GM23338 (cell line): ENCODE measurements around the gene RASL11A. TPM values are rescaled to one million over a fixed set of nuclear protein-coding genes. Genes with fewer than 3 reads are reported as not detected.
"Not testable (repeated sequence)": the region's sequence is repeated elsewhere in the genome, so short reads cannot be mapped to it uniquely, and the experiment has no call there.

ENCODE experiments used
- ATAC-seq: fragments of 200-7000 bp; cut with Tn5 transposase; 3 replicates; pipeline ENCODE4 v1.9.1; 2020
- DNase-seq: peaks from one replicate; pipeline ENCODE4 v3.0.0-alpha.2; 2015; ENCODE audit warnings: low spot score
- H2AFZ ChIP-seq: fragments of 200-600 bp; sonication (generic); 2 replicates; pipeline ENCODE4 v1.8.0; 2016; ENCODE audit warnings: antibody characterized with exemption, mild to moderate bottlenecking, moderate library complexity
- H3F3A ChIP-seq: fragments of 200-600 bp; sonication (generic); replicated peaks from 2 replicates; pipeline ENCODE4 v1.8.0; 2017; ENCODE audit warnings: antibody characterized with exemption, mixed run types, low read depth
- H3K27ac ChIP-seq: fragments of 200-600 bp; sonication (generic); 2 replicates; pipeline ENCODE4 v1.6.1; 2016; ENCODE audit warnings: low read depth
- H3K27me3 ChIP-seq: fragments of 200-600 bp; sonication (generic); 2 replicates; pipeline ENCODE4 v1.8.0; 2016; ENCODE audit warnings: mild to moderate bottlenecking, mixed run types, moderate library complexity; ENCODE audit not compliant: insufficient read depth
- H3K36me3 ChIP-seq: fragments of 200-600 bp; sonication (generic); 2 replicates; pipeline ENCODE4 v1.8.0; 2016; ENCODE audit warnings: mild to moderate bottlenecking; ENCODE audit not compliant: insufficient read depth
- H3K4me1 ChIP-seq: fragments of 200-600 bp; sonication (generic); 2 replicates; pipeline ENCODE4 v1.8.0; 2016; ENCODE audit warnings: mild to moderate bottlenecking, moderate library complexity; ENCODE audit not compliant: insufficient read depth
- H3K4me2 ChIP-seq: fragments of 200-600 bp; sonication (generic); 2 replicates; pipeline ENCODE4 v1.7.1; 2017; ENCODE audit warnings: mixed run types
- H3K4me3 ChIP-seq: fragments of 200-600 bp; sonication (generic); 2 replicates; pipeline ENCODE4 v1.6.1; 2016; ENCODE audit warnings: mixed run types
- H3K79me2 ChIP-seq: fragments of 200-600 bp; sonication (generic); replicated peaks from 2 replicates; pipeline ENCODE4 v1.8.0; 2017; ENCODE audit warnings: mild to moderate bottlenecking; ENCODE audit not compliant: insufficient read depth
- H3K9me2 ChIP-seq: fragments of 200-600 bp; sonication (generic); 2 replicates; pipeline ENCODE4 v1.8.0; 2017; ENCODE audit not compliant: insufficient read depth
- H4K20me1 ChIP-seq: fragments of 200-600 bp; sonication (generic); replicated peaks from 2 replicates; pipeline ENCODE4 v1.8.0; 2017; ENCODE audit warnings: mild to moderate bottlenecking; ENCODE audit not compliant: insufficient read depth
- H3K27ac Mint-ChIP-seq: 2 replicates; pipeline ENCODE4 v1.8.0; 2020; ENCODE audit warnings: inconsistent platforms, mild to moderate bottlenecking, moderate library complexity, mixed read lengths
- H3K27me3 Mint-ChIP-seq: 3 replicates; pipeline ENCODE4 v1.8.0; 2022; ENCODE audit warnings: low read depth, mild to moderate bottlenecking, moderate library complexity, mixed read lengths, inconsistent platforms; ENCODE audit not compliant: insufficient read depth, poor library complexity
- H3K36me3 Mint-ChIP-seq: 3 replicates; pipeline ENCODE4 v1.8.0; 2021; ENCODE audit warnings: low read depth, mild to moderate bottlenecking, inconsistent platforms, moderate library complexity, mixed read lengths
- H3K4me1 Mint-ChIP-seq: 3 replicates; pipeline ENCODE4 v1.8.0; 2020; ENCODE audit warnings: mild to moderate bottlenecking, inconsistent platforms, mixed read lengths
- H3K4me3 Mint-ChIP-seq: 3 replicates; pipeline ENCODE4 v1.8.0; 2021; ENCODE audit warnings: moderate library complexity, mild to moderate bottlenecking, inconsistent platforms, mixed read lengths
- H3K9me3 Mint-ChIP-seq: 3 replicates; pipeline ENCODE4 v1.8.0; 2020; ENCODE audit warnings: moderate library complexity, mild to moderate bottlenecking, inconsistent platforms, mixed read lengths
- CREB1 ChIP-seq: fragments of 250-450 bp; sonication (Bioruptor Pico); IDR thresholded peaks from 2 replicates; pipeline ENCODE4 v1.5.0; 2020; ENCODE audit warnings: low read depth, mild to moderate bottlenecking, moderate library complexity
- CTCF ChIP-seq, 2 experiments: fragments of 200-600 bp in 1 of 2; sonication (generic) in 1 of 2; conservative IDR thresholded peaks; 2 replicates each; pipeline versions ENCODE4 v1.5.1 to v1.6.1; 2016 to 2017; ENCODE audit warnings: antibody characterized with exemption in 2 of 2, low read depth in 2 of 2, mild to moderate bottlenecking in 2 of 2, moderate library complexity in 1 of 2
- ETS1 ChIP-seq: IDR thresholded peaks from 2 replicates; pipeline ENCODE4 v1.6.1; 2016; ENCODE audit warnings: antibody characterized with exemption
- EZH2 ChIP-seq: fragments of 200-600 bp; sonication (generic); IDR thresholded peaks from one replicate; pipeline ENCODE4 v1.8.0; 2017; ENCODE audit warnings: antibody characterized with exemption, mild to moderate bottlenecking, low read depth; ENCODE audit not compliant: unreplicated experiment
- EZH2phosphoT487 ChIP-seq: fragments of 200-600 bp; sonication (generic); IDR thresholded peaks from one replicate; pipeline ENCODE4 v1.8.1; 2018; ENCODE audit warnings: antibody characterized with exemption; ENCODE audit not compliant: unreplicated experiment
- JUNB ChIP-seq: IDR thresholded peaks from one replicate; pipeline ENCODE4 v1.6.1; 2016; ENCODE audit warnings: antibody characterized with exemption; ENCODE audit not compliant: unreplicated experiment
- NANOG ChIP-seq: IDR thresholded peaks from 2 replicates; pipeline ENCODE4 v1.6.1; 2016; ENCODE audit warnings: antibody characterized with exemption, borderline replicate concordance
- POLR2AphosphoS5 ChIP-seq: IDR thresholded peaks from 2 replicates; pipeline ENCODE4 v1.6.1; 2016; ENCODE audit warnings: antibody characterized with exemption, low read depth
- REST ChIP-seq: IDR thresholded peaks from one replicate; pipeline ENCODE4 v1.6.1; 2018; ENCODE audit warnings: antibody characterized with exemption; ENCODE audit not compliant: unreplicated experiment
- STAT1 ChIP-seq: IDR thresholded peaks from one replicate; pipeline ENCODE4 v1.6.1; 2016; ENCODE audit warnings: antibody characterized with exemption; ENCODE audit not compliant: unreplicated experiment
- ZNF114 ChIP-seq: fragments of 250-450 bp; sonication (Bioruptor Pico); IDR thresholded peaks from 2 replicates; pipeline ENCODE4 v1.5.0; 2020; ENCODE audit warnings: mild to moderate bottlenecking, moderate library complexity
- ZNF331 ChIP-seq: fragments of 250-450 bp; sonication (Bioruptor Pico); IDR thresholded peaks from 2 replicates; pipeline ENCODE4 v1.5.0; 2020; ENCODE audit warnings: low read depth, mild to moderate bottlenecking, moderate library complexity
- polyA plus RNA-seq: library from polyadenylated mRNA; unstranded; fragments of >200 nt; fragmentation: Nextera tagmentation; extraction: Ambion mirVana; gene quantifications from 2 replicates; pipeline ENCODE4 v1.2.1, GENCODE V29; 2016
- total RNA-seq: library from RNA; depleted of rRNA; stranded (reverse); fragments of >200 nt; shearing (Covaris generic); gene quantifications from 2 replicates; pipeline ENCODE4 v1.2.3, GENCODE V29; 2014

The RASL11A gene
- total and polyA plus RNA-seq, 2 experiments from 2014 or later, result 1.9 to 3.3 TPM

DNA sequence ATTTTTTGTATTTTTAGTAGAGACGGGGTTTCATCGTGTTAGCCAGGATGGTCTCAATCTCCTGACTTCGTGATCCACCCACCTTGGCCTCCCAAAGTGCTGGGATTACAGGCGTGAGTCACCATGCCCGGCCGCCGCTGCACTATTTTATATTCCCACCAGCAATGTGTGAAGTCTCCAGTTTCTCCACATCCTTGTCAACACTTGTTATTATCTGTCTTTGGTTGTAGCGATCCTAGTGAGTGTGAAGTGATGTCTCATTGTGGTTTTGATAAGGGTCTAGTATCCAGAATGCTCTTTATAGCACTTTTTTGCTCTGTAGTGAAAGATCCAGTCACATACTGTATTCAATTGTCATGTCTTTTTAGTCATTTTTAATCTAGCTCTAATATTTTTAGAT is 21.3 kb downstream of the RASL11A start:
- H3K27me3 Mint-ChIP-seq, H3K4me3 Mint-ChIP-seq: not testable (repeated sequence)

GRCh38 chr13:27293076-27293691 is 22.6 kb downstream of the RASL11A start:
- H3K27me3 Mint-ChIP-seq, result no peaks in the 10 kb centered on the region
- Histone ChIP-seq H3K36me3 (no peaks in the 10 kb centered on the region), H4K20me1 (no peaks in the 10 kb centered on the region), H3K4me3 (no peak overlapping the region), H3K4me2 (no peak overlapping the region), H3K4me1 (no peaks in the 10 kb centered on the region), H3K27me3 (no peaks in the 10 kb centered on the region), H2AFZ (no peak overlapping the region), H3F3A (no peaks in the 10 kb centered on the region), H3K79me2 (no peaks in the 10 kb centered on the region), H3K9me2 (no peaks in the 10 kb centered on the region), H3K27ac (no peak overlapping the region)
- DNase-seq (no peak), ATAC-seq (no peak)
- no peak overlapping the region for H3K4me3 Mint-ChIP-seq
- H3K36me3 Mint-ChIP-seq, result no peaks in the 10 kb centered on the region
- no peak overlapping the region for H3K27ac Mint-ChIP-seq
- no peaks in the 10 kb centered on the region; the same call in 2 of the 3 replicates for H3K4me1 Mint-ChIP-seq
- H3K9me3 Mint-ChIP-seq, result peaks cover 2% of the 10 kb centered on the region; the same call in 1 of the 3 replicates
- no peak for TF ChIP-seq CREB1 (CRISPR knock-in tag)
- TF ChIP-seq ZNF331 (CRISPR knock-in tag), result no peak
- no peak for TF ChIP-seq STAT1
- no peak for TF ChIP-seq ZNF114 (CRISPR knock-in tag)
- TF ChIP-seq EZH2, result no peak
- no peak for TF ChIP-seq CTCF (conservative IDR thresholded peaks at IDR 0.05; ENCODE audit: low read depth in 2 of 2)
- TF ChIP-seq JUNB, result no peak
- no peak for TF ChIP-seq NANOG
- no peak for TF ChIP-seq ETS1
- TF ChIP-seq POLR2AphosphoS5, result no peak
- no peak for TF ChIP-seq EZH2phosphoT487
- TF ChIP-seq REST, result no peak

More for the DNA sequence above, 21.3 kb downstream of the RASL11A start:
- not testable (repeated sequence) for H3K79me2 ChIP-seq, DNase-seq, H2AFZ ChIP-seq, H3K4me1 ChIP-seq, H3K27me3 ChIP-seq, H3K27ac ChIP-seq, H3K27ac Mint-ChIP-seq, H3K9me2 ChIP-seq, H3K36me3 ChIP-seq, H4K20me1 ChIP-seq, H3F3A ChIP-seq, H3K4me2 ChIP-seq, ATAC-seq, H3K4me3 ChIP-seq, H3K4me1 Mint-ChIP-seq, H3K36me3 Mint-ChIP-seq, H3K9me3 Mint-ChIP-seq
